ENCODE data around the gene DENND4C. TPM values are rescaled to one million over a fixed set of nuclear protein-coding genes. Genes with fewer than 3 reads are reported as not detected.

The DENND4C gene
- total and polyA plus RNA-seq, 4 experiments from 2014 or later = 29.4 to 71.8 (median 57.5) TPM

DNA sequence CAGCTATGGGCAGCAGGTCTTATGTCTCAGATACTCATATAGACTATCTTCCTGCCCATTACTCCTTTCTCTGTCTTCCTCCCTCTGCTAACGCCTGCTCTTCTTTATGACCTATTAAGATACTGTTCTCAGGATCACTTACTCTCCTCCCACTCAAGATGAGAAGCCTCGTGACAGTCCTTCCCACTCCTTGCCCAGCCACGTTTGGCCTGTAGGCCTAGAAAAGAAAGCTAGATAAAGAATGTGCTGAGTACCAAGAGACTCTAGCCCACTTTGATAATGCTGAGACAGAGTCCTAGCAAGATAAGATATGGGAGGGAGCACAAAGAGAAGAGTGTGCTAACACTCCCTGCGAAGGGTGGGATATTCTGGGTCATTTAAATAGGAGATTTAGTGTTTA is 6.8 kb upstream of the DENND4C start:
- no peaks in the 10 kb centered on the region for H3K27me3 ChIP-seq (ENCODE audit: insufficient read depth, low read length)
- Mint-ChIP-seq H3K27me3 (no peaks in the 10 kb centered on the region), H3K4me1 (no peaks in the 10 kb centered on the region), H3K36me3 (no peaks in the 10 kb centered on the region), H3K27ac (no peak overlapping the region), H3K9me3 (peaks cover 0 to 2% (median 0%) of the 10 kb centered on the region in 8 donors), H3K4me3 (no peak overlapping the region)
- no peaks in the 10 kb centered on the region for H3K36me3 ChIP-seq (ENCODE audit: insufficient read depth, low read length)
- no peak for DNase-seq
- H3K27ac ChIP-seq (ENCODE audit: low read depth, low read length) = no peak overlapping the region
- H3K9me3 ChIP-seq (ENCODE audit: control insufficient read depth in 1 of 2, low read length in 2 of 2) = no peaks in the 10 kb centered on the region
- H3K4me1 ChIP-seq (ENCODE audit: insufficient read depth, low read length) = no peaks in the 10 kb centered on the region
- ChIA-PET POLR2A (ENCODE audit: partially characterized antibody) (no interaction called here), CTCF (ENCODE audit: partially characterized antibody) (interaction anchor here (1.2 kb wide), 1 partner anchor 9 kb away, joined by 3 read pairs; no protein-coding TSS in a partner anchor)
- intact Hi-C loops (cut with micrococcal nuclease) = no loop called here
- no peak overlapping the region for H3K4me3 ChIP-seq (ENCODE audit: low read length in 2 of 2)

DNA sequence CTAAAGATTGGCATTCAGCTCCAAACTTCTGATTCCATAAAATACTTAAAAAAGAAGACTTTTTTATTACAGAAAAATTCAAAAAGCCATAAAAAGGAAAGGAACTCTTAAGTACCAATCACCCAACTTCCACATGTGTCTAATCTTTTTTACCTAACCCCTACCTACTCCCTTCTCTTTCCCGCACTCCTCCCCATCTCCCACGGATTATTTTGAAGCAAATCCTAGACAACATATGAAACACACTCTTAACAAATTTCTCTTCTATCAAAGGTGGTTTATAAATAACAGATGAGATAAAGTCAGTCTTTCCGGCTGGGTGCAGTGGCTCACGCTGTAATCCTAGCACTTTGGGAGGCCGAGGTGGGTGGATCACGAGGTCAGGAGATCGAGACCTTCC is 5.9 kb upstream of the DENND4C start:
- H3K36me3 Mint-ChIP-seq = peaks cover 0 to 4% of the 10 kb centered on the region in 2 donors
- Histone ChIP-seq H3K27me3 (ENCODE audit: insufficient read depth, low read length) (no peaks in the 10 kb centered on the region), H3K36me3 (ENCODE audit: insufficient read depth, low read length) (no peaks in the 10 kb centered on the region), H3K4me1 (ENCODE audit: insufficient read depth, low read length) (peaks cover 1% of the 10 kb centered on the region), H3K4me3 (ENCODE audit: low read length in 2 of 2) (no peak overlapping the region), H3K27ac (ENCODE audit: low read depth, low read length) (no peak overlapping the region), H3K9me3 (ENCODE audit: control insufficient read depth in 1 of 2, low read length in 2 of 2) (no peaks in the 10 kb centered on the region)
- H3K9me3 Mint-ChIP-seq = no peaks in the 10 kb centered on the region
- no peak for DNase-seq
- no peaks in the 10 kb centered on the region for H3K27me3 Mint-ChIP-seq
- H3K27ac Mint-ChIP-seq = peak overlapping the region in 2 of 7 donors; percentile 17 to 60
- H3K4me3 Mint-ChIP-seq = no peak overlapping the region
- ChIA-PET POLR2A (ENCODE audit: partially characterized antibody) (no interaction called here), CTCF (ENCODE audit: partially characterized antibody) (no interaction called here)
- intact Hi-C loops (cut with micrococcal nuclease) = no loop called here
- H3K4me1 Mint-ChIP-seq = peaks cover 0 to 6% (median under 1%) of the 10 kb centered on the region in 4 donors

DNA sequence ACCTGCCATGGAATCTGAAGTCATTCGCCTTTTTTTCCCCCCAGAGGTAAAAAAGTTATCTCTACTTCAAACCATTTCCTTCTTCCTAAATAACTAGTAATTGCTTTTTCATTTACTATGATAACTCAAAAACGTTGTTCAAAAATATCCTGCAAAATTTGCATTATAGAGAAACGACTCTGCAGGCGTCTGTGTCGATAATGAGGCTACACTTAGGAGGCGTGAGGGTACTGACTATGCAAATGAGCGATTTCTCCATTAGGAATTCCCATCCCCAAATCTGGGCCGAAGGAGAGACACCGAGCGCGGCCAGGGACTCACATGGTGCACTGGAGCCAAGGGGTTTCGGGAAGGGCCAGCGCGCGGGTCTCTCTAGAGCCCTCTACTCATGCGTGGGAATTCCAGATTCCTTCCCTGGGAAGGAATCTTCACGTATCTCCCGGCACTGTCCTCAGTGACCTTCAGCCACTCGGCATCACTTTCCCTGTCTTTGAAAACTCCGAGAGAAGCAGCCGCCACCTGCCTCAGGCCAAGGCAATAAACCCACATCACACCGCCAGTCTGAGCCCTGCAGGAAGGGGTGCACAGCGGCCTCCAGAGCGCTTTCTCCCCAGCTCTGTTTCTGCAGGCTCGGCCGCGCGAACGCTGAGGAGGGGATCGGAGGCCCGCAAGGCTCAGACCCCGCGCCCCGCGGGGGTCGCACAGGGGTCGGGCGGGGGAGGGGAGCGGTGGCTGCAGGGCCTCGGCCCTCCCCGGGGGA is 718 bp upstream of the DENND4C start:
- Mint-ChIP-seq H3K4me1 (peaks cover 5 to 11% (median 9%) of the 10 kb centered on the region in 4 donors), H3K27me3 (no peaks in the 10 kb centered on the region), H3K4me3 (peak overlapping the region in 6 of 8 donors; percentile 82 to 89 (median 88)), H3K27ac (peak overlapping the region in 6 of 7 donors; percentile 62 to 93 (median 90)), H3K9me3 (no peaks in the 10 kb centered on the region), H3K36me3 (peaks cover 0 to 6% of the 10 kb centered on the region in 2 donors)
- H3K27me3 ChIP-seq (ENCODE audit: insufficient read depth, low read length) = no peaks in the 10 kb centered on the region
- peak overlapping the region in 1 of 2 donors; percentile 73 for H3K4me3 ChIP-seq (ENCODE audit: low read length in 2 of 2)
- intact Hi-C loops (cut with micrococcal nuclease) = loop anchor here (1.0 to 5.0 kb wide), 9 partner anchors 45 to 228 kb away; partner anchors contain the start of genes ACER2, HAUS6, PLIN2 and RPS6
- DNase-seq = peak; percentile 61 to 74 (median 69)
- H3K36me3 ChIP-seq (ENCODE audit: insufficient read depth, low read length) = no peaks in the 10 kb centered on the region
- ChIA-PET POLR2A (ENCODE audit: partially characterized antibody) (interaction anchor here (0.6 to 5.3 kb wide), 13 partner anchors 9 to 237 kb away, joined by 3 to 54 read pairs (median 4); partner anchors contain the start of genes RPS6 and RRAGA), CTCF (ENCODE audit: partially characterized antibody) (interaction anchor here (0.7 to 1.5 kb wide), 3 partner anchors 44 to 235 kb away, joined by 3 to 5 read pairs (median 4); no protein-coding TSS in a partner anchor)
- peak overlapping the region; percentile 73 for H3K27ac ChIP-seq (ENCODE audit: low read depth, low read length)
- peaks cover 25% of the 10 kb centered on the region for H3K4me1 ChIP-seq (ENCODE audit: insufficient read depth, low read length)
- no peaks in the 10 kb centered on the region for H3K9me3 ChIP-seq (ENCODE audit: control insufficient read depth in 1 of 2, low read length in 2 of 2)

DNA sequence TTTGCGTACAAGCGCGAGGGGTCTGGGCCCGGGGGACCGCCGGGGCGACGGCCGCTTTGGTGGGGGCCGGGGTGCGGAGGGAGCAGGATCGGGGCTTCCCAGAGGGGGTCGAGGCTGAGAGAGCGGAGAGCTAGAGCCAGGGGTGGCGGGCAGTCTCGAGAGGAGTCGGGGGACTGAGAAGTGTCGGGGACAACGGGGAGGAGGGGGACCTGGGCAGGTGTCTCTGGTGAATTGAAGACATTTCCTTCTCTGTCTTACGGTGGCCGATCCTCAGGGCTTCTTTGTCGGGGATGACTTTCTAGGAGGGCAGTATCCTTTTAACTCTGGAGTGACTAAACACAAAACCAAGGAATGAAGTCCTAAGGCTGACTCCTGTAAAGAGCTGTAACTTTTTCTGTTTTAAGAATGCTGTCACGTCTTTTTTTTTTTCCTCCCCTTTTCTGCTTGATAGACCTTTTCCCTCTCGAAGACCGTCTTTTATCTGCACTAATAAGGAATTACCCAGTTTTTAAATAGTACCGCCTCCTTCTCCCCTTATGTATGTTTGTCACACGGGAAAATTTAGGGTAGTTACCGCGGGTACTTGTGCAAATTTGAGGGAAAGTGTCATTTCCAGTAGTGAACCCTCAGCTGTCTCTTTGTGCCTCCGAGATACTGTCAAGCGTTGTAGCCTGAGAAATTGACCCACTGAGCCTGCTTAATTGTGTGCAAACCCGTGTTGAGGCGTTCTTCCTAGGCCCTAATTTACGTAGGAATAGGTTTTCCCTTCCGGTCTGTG is 822 bp downstream of the DENND4C start:
- intact Hi-C loops (cut with micrococcal nuclease) = loop anchor here (2.0 to 5.0 kb wide), 3 partner anchors 53 to 177 kb away; partner anchors contain the start of gene ACER2
- Mint-ChIP-seq H3K36me3 (peaks cover 0 to 6% of the 10 kb centered on the region in 2 donors), H3K4me3 (no peak overlapping the region), H3K4me1 (peaks cover 8 to 15% (median 13%) of the 10 kb centered on the region in 4 donors), H3K9me3 (no peaks in the 10 kb centered on the region), H3K27me3 (no peaks in the 10 kb centered on the region), H3K27ac (no peak overlapping the region)
- H3K4me3 ChIP-seq (ENCODE audit: low read length in 2 of 2) = peak overlapping the region; percentile 53 to 73
- no peaks in the 10 kb centered on the region for H3K36me3 ChIP-seq (ENCODE audit: insufficient read depth, low read length)
- no peaks in the 10 kb centered on the region for H3K9me3 ChIP-seq (ENCODE audit: control insufficient read depth in 1 of 2, low read length in 2 of 2)
- no peak for DNase-seq
- ChIA-PET POLR2A (ENCODE audit: partially characterized antibody) (interaction anchor here (0.6 to 5.3 kb wide), 11 partner anchors 8 to 235 kb away, joined by 3 to 54 read pairs (median 5); partner anchors contain the start of genes RPS6 and RRAGA), CTCF (ENCODE audit: partially characterized antibody) (interaction anchor here (0.8 to 2.4 kb wide), 4 partner anchors 29 to 234 kb away, joined by 3 to 12 read pairs (median 4); no protein-coding TSS in a partner anchor)
- H3K4me1 ChIP-seq (ENCODE audit: insufficient read depth, low read length) = peaks cover 28% of the 10 kb centered on the region
- H3K27me3 ChIP-seq (ENCODE audit: insufficient read depth, low read length) = no peaks in the 10 kb centered on the region
- H3K27ac ChIP-seq (ENCODE audit: low read depth, low read length) = peak overlapping the region; percentile 73

DNA sequence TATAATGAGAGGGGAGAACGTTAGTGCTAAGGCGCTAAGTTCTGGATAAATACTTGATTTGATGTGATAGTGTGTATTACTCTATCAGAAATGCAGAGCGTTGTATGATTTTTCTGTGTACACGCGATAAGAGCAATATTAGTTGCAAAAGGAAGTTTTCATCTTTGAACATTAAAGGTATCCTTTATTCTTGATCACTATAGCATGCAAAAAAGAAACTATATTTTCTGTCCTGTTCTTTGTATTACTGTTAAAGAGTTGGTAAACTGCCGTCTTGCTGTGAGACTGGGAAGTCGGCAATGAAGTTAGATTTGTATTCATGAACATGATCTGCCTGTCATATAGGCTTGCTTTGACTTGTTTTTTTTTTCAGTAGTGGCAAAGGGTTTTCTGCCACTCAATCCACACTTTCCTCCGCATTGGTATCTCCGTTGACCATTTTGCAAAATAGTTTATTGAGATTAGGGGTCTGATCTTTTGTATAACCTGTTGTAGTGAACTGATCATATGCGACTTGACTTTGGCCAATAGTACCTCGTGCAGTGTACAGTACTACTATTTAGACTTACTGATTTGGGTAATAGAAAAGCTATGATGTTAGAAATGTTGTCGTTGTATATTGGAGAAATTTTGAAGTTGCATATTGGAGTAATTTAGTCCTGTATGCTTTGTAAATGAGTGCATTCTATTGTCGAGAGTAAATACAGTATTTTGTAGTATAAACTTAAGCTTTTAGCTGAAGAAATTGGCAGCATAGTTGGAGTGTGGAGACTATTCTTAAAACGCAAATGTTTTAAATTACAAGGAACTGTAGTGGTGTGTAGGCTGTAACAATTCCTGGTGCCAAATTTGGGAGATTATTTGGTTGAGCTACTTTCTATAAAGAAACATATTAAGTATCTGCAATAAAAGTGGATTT is 1.7 kb downstream of the DENND4C start:
- H3K4me3 Mint-ChIP-seq = no peak overlapping the region
- no peaks in the 10 kb centered on the region for H3K27me3 Mint-ChIP-seq
- ChIA-PET POLR2A (ENCODE audit: partially characterized antibody) (interaction anchor here (0.8 to 5.3 kb wide), 8 partner anchors 9 to 181 kb away, joined by 3 to 54 read pairs (median 4); partner anchors contain the start of genes PLIN2 and RPS6), CTCF (ENCODE audit: partially characterized antibody) (interaction anchor here (0.9 to 2.4 kb wide), 6 partner anchors 9 to 232 kb away, joined by 3 to 14 read pairs (median 4); partner anchors contain the start of gene RRAGA)
- Histone ChIP-seq H3K27ac (ENCODE audit: low read depth, low read length) (peak overlapping the region; percentile 73), H3K9me3 (ENCODE audit: control insufficient read depth in 1 of 2, low read length in 2 of 2) (no peaks in the 10 kb centered on the region), H3K4me3 (ENCODE audit: low read length in 2 of 2) (peak overlapping the region; percentile 53 to 73), H3K36me3 (ENCODE audit: insufficient read depth, low read length) (no peaks in the 10 kb centered on the region), H3K27me3 (ENCODE audit: insufficient read depth, low read length) (no peaks in the 10 kb centered on the region), H3K4me1 (ENCODE audit: insufficient read depth, low read length) (peaks cover 30% of the 10 kb centered on the region)
- intact Hi-C loops (cut with micrococcal nuclease) = loop anchor here (2.0 to 5.0 kb wide), 3 partner anchors 53 to 177 kb away; partner anchors contain the start of gene ACER2
- peaks cover 0 to 6% of the 10 kb centered on the region in 2 donors for H3K36me3 Mint-ChIP-seq
- DNase-seq = peak in 2 of 5 donors; percentile 1 to 13
- H3K9me3 Mint-ChIP-seq = no peaks in the 10 kb centered on the region
- H3K4me1 Mint-ChIP-seq = peaks cover 14 to 21% (median 17%) of the 10 kb centered on the region in 4 donors
- no peak overlapping the region for H3K27ac Mint-ChIP-seq

DNA sequence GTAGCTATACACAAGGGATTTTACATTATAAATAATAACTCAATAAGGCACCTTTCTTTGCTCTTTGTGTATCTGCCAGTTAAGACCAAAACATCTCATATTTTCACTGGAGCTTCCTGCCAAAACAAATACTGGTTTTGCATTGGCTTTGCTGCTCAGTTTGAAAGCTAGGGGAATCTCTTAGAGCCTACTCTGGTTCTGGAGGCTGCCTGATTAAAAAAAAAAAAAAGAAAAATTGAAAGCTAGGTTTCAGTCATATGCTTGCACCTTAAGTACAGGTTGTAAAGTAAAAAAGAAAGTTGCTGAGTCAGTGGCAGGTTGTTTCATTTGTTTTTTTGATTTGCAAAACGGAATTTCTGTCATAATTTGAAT is 2.3 kb downstream of the DENND4C start:
- H3K9me3 ChIP-seq (ENCODE audit: control insufficient read depth in 1 of 2, low read length in 2 of 2) = no peaks in the 10 kb centered on the region
- CTCF ChIA-PET (ENCODE audit: partially characterized antibody) = interaction anchor here (0.9 to 2.4 kb wide), 6 partner anchors 9 to 232 kb away, joined by 3 to 14 read pairs (median 4); partner anchors contain the start of gene RRAGA
- Mint-ChIP-seq H3K4me3 (no peak overlapping the region), H3K9me3 (no peaks in the 10 kb centered on the region), H3K36me3 (peaks cover 0 to 6% of the 10 kb centered on the region in 2 donors), H3K4me1 (peaks cover 15 to 21% (median 18%) of the 10 kb centered on the region in 4 donors), H3K27ac (no peak overlapping the region), H3K27me3 (no peaks in the 10 kb centered on the region)
- intact Hi-C loops (cut with micrococcal nuclease) = loop anchor here (5.0 kb wide), 1 partner anchor 94 kb away; no protein-coding TSS in a partner anchor
- H3K36me3 ChIP-seq (ENCODE audit: insufficient read depth, low read length) = no peaks in the 10 kb centered on the region
- H3K4me3 ChIP-seq (ENCODE audit: low read length in 2 of 2) = no peak overlapping the region
- peaks cover 30% of the 10 kb centered on the region for H3K4me1 ChIP-seq (ENCODE audit: insufficient read depth, low read length)
- H3K27ac ChIP-seq (ENCODE audit: low read depth, low read length) = peak overlapping the region; percentile 73
- no peaks in the 10 kb centered on the region for H3K27me3 ChIP-seq (ENCODE audit: insufficient read depth, low read length)
- POLR2A ChIA-PET (ENCODE audit: partially characterized antibody) = interaction anchor here (0.8 to 5.3 kb wide), 6 partner anchors 14 to 181 kb away, joined by 3 to 54 read pairs (median 4); partner anchors contain the start of genes PLIN2 and RPS6
- DNase-seq = peak in 2 of 5 donors; percentile 9 to 11

Data from CD4-positive, alpha-beta memory T cell (primary cell).